Testis (tissue), 2 donors: ENCODE measurements around the gene RNF227.

ENCODE experiments used
- POLR2A ChIP-seq: fragments of 450-650 bp; IDR thresholded peaks from one replicate; pipeline ENCODE4 v1.6.1; 2017; ENCODE audit warnings: antibody characterized with exemption, mild to moderate bottlenecking, moderate library complexity
- TF ChIP-seq, protein P1 (sequence below), 3 experiments: fragments of 450-650 bp in 2 of 3; fragments of 200-600 bp in 1 of 3; sonication (generic) in 1 of 3; IDR thresholded peaks; one replicate each; pipeline ENCODE4 v1.5.1; 2016 to 2019; ENCODE audit warnings: antibody characterized with exemption in 3 of 3, mild to moderate bottlenecking in 2 of 3, moderate library complexity in 1 of 3

DNA sequence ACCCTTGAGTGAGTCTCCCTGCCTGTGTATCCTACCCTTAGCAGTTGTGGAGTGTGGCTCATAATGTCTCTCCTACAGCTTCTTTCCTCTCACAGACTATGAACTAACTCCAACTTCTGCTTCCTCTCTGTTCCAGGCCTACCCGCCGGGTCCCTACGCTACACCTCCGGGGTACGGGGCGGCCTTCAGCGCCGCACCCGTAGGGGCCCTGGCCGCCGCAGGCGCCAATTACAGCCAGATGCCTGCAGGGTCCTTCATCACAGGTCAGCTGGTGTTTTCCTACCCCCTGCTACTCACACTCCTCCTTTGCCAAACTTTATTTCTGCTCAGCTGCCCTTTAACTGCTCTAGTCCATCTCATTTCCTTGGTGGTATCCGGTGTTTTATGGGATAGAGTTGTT is 5.4 kb downstream of the RNF227 start:
- TF ChIP-seq, protein P1, sequence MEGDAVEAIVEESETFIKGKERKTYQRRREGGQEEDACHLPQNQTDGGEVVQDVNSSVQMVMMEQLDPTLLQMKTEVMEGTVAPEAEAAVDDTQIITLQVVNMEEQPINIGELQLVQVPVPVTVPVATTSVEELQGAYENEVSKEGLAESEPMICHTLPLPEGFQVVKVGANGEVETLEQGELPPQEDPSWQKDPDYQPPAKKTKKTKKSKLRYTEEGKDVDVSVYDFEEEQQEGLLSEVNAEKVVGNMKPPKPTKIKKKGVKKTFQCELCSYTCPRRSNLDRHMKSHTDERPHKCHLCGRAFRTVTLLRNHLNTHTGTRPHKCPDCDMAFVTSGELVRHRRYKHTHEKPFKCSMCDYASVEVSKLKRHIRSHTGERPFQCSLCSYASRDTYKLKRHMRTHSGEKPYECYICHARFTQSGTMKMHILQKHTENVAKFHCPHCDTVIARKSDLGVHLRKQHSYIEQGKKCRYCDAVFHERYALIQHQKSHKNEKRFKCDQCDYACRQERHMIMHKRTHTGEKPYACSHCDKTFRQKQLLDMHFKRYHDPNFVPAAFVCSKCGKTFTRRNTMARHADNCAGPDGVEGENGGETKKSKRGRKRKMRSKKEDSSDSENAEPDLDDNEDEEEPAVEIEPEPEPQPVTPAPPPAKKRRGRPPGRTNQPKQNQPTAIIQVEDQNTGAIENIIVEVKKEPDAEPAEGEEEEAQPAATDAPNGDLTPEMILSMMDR (IDR thresholded peaks at IDR 0.05): no peak
- no peak for TF ChIP-seq POLR2A
